H9 (cell line): ENCODE results near the gene PLCH2. TPM values are rescaled to one million over a fixed set of nuclear protein-coding genes. Genes with fewer than 3 reads are reported as not detected.

Experiments used
- DNase-seq: peaks from one replicate; pipeline ENCODE4 v3.0.0-alpha.2; 2017
- H2AFZ ChIP-seq: one replicate; pipeline ENCODE4 v1.6.1; 2013; ENCODE audit warnings: mild to moderate bottlenecking, low read length, control low read depth, moderate library complexity
- H2AK5ac ChIP-seq: 2 replicates; pipeline ENCODE4 v1.6.1; 2013; ENCODE audit warnings: low read length, control low read depth, mixed read lengths; ENCODE audit not compliant: insufficient read length
- H2BK120ac ChIP-seq: one replicate; pipeline ENCODE4 v1.6.1; 2013; ENCODE audit warnings: low read depth, mild to moderate bottlenecking, low read length, control low read depth, inconsistent platforms; ENCODE audit not compliant: poor library complexity, severe bottlenecking
- H2BK12ac ChIP-seq: 2 replicates; pipeline ENCODE4 v1.6.1; 2013; ENCODE audit warnings: low read length, control low read depth, mixed read lengths, low read depth; ENCODE audit not compliant: insufficient read length
- H2BK15ac ChIP-seq: 2 replicates; pipeline ENCODE4 v1.6.1; 2013; ENCODE audit warnings: low read depth, low read length, control low read depth
- H2BK20ac ChIP-seq: one replicate; pipeline ENCODE4 v1.6.1; 2013; ENCODE audit warnings: low read depth, mild to moderate bottlenecking, low read length, control low read depth, inconsistent platforms; ENCODE audit not compliant: poor library complexity, severe bottlenecking
- H2BK5ac ChIP-seq: 2 replicates; pipeline ENCODE4 v1.6.1; 2013; ENCODE audit warnings: low read length, control low read depth, mixed read lengths; ENCODE audit not compliant: insufficient read length
- H3K14ac ChIP-seq: 2 replicates; pipeline ENCODE4 v1.6.1; 2013; ENCODE audit warnings: low read length, control low read depth; ENCODE audit not compliant: insufficient read depth
- H3K18ac ChIP-seq: 2 replicates; pipeline ENCODE4 v1.6.1; 2013; ENCODE audit warnings: low read depth, mild to moderate bottlenecking, mixed read lengths, low read length, control low read depth; ENCODE audit not compliant: insufficient read length
- H3K23ac ChIP-seq: 2 replicates; pipeline ENCODE4 v1.6.1; 2013; ENCODE audit warnings: low read length, control low read depth, mixed read lengths, low read depth; ENCODE audit not compliant: insufficient read length
- H3K23me2 ChIP-seq: 2 replicates; pipeline ENCODE4 v1.6.1; 2013; ENCODE audit warnings: low read depth, mild to moderate bottlenecking, mixed read lengths, low read length, control low read depth; ENCODE audit not compliant: insufficient read length, poor library complexity, severe bottlenecking
- H3K27ac ChIP-seq: 2 replicates; pipeline ENCODE4 v1.5.1; 2013; ENCODE audit warnings: low read length, control low read depth, mixed read lengths, low read depth; ENCODE audit not compliant: insufficient read length
- H3K27me3 ChIP-seq: 2 replicates; pipeline ENCODE4 v1.6.1; 2013; ENCODE audit warnings: low read length, control low read depth, inconsistent platforms; ENCODE audit not compliant: insufficient read depth
- H3K4ac ChIP-seq: 2 replicates; pipeline ENCODE4 v1.6.1; 2013; ENCODE audit warnings: low read depth, mild to moderate bottlenecking, control low read depth, inconsistent platforms, low read length, moderate library complexity
- H3K4me1 ChIP-seq: 2 replicates; pipeline ENCODE4 v1.6.1; 2013; ENCODE audit warnings: low read length, control low read depth, inconsistent platforms; ENCODE audit not compliant: insufficient read depth
- H3K4me2 ChIP-seq: 2 replicates; pipeline ENCODE4 v1.6.1; 2013; ENCODE audit warnings: low read length, control low read depth, mixed read lengths; ENCODE audit not compliant: insufficient read length, insufficient read depth
- H3K56ac ChIP-seq: 2 replicates; pipeline ENCODE4 v1.6.1; 2013; ENCODE audit warnings: low read depth, mild to moderate bottlenecking, mixed read lengths, low read length, control low read depth; ENCODE audit not compliant: insufficient read length
- H3K79me1 ChIP-seq: 2 replicates; pipeline ENCODE4 v1.6.1; 2013; ENCODE audit warnings: low read depth, mild to moderate bottlenecking, moderate library complexity, low read length, control low read depth, inconsistent platforms; ENCODE audit not compliant: insufficient read depth, poor library complexity, severe bottlenecking
- H3K79me2 ChIP-seq: 2 replicates; pipeline ENCODE4 v1.6.1; 2013; ENCODE audit warnings: low read length, control low read depth, inconsistent platforms; ENCODE audit not compliant: insufficient read depth
- H3K9ac ChIP-seq: 2 replicates; pipeline ENCODE4 v1.6.1; 2013; ENCODE audit warnings: low read length, control low read depth, mixed read lengths; ENCODE audit not compliant: insufficient read length; ENCODE audit errors: extremely low read depth
- H3K9me3 ChIP-seq: one replicate; pipeline ENCODE4 v1.6.1; 2013; ENCODE audit warnings: low read depth, low read length, inconsistent platforms; ENCODE audit not compliant: control insufficient read depth
- H3T11ph ChIP-seq: one replicate; pipeline ENCODE4 v1.6.1; 2013; ENCODE audit warnings: mild to moderate bottlenecking, low read length, control low read depth, inconsistent platforms
- H4K20me1 ChIP-seq: one replicate; pipeline ENCODE4 v1.6.1; 2013; ENCODE audit not compliant: control insufficient read depth, insufficient read length, insufficient read depth
- H4K5ac ChIP-seq: 2 replicates; pipeline ENCODE4 v1.6.1; 2013; ENCODE audit warnings: low read depth, mild to moderate bottlenecking, mixed read lengths, low read length, control low read depth; ENCODE audit not compliant: insufficient read length
- H4K8ac ChIP-seq: replicated peaks from 2 replicates; pipeline ENCODE4 v1.6.1; 2013; ENCODE audit warnings: low read length, control low read depth, mixed read lengths, low read depth; ENCODE audit not compliant: insufficient read length
- H4K91ac ChIP-seq: 2 replicates; pipeline ENCODE4 v1.6.1; 2013; ENCODE audit warnings: low read depth, mild to moderate bottlenecking, moderate library complexity, mixed read lengths, low read length, control low read depth; ENCODE audit not compliant: insufficient read length
- H3K27ac Mint-ChIP-seq, 3 experiments: 2 replicates in 2 of 3; 3 replicates in 1 of 3; pipeline ENCODE4 v1.8.0; 2020 to 2021; ENCODE audit warnings: mixed read lengths in 3 of 3, mild to moderate bottlenecking in 1 of 3, moderate library complexity in 1 of 3
- H3K27me3 Mint-ChIP-seq: 2 replicates; pipeline ENCODE4 v1.8.0; 2021; ENCODE audit warnings: low read depth, mild to moderate bottlenecking, moderate library complexity, mixed read lengths
- H3K36me3 Mint-ChIP-seq, 3 experiments: 2 replicates in 2 of 3; 3 replicates in 1 of 3; pipeline ENCODE4 v1.8.0; 2020 to 2021; ENCODE audit warnings: low read depth in 3 of 3, mixed read lengths in 3 of 3; ENCODE audit not compliant: insufficient read depth in 1 of 3
- H3K4me1 Mint-ChIP-seq, 2 experiments: 2 replicates each; pipeline ENCODE4 v1.8.0; 2020; ENCODE audit warnings: mixed read lengths in 2 of 2
- H3K4me3 Mint-ChIP-seq, 2 experiments: 2 replicates in 1 of 2; 3 replicates in 1 of 2; pipeline ENCODE4 v1.8.0; 2020 to 2021; ENCODE audit warnings: mild to moderate bottlenecking in 2 of 2, mixed read lengths in 2 of 2, moderate library complexity in 1 of 2
- H3K9me3 Mint-ChIP-seq, 2 experiments: 2 replicates in 1 of 2; 3 replicates in 1 of 2; pipeline ENCODE4 v1.8.0; 2020; ENCODE audit warnings: mild to moderate bottlenecking in 2 of 2, mixed read lengths in 2 of 2, moderate library complexity in 1 of 2
- WGBS: extraction: QIAGEN DNeasy Blood & Tissue Kit; methylation state at CpG from one replicate; pipeline ENCODE4 v1.1.7; 2013; ENCODE audit warnings: missing lambda C conversion rate, low lambda C conversion rate, mixed read lengths; ENCODE audit not compliant: insufficient read length; ENCODE audit errors: extremely low coverage; 5-methylcytosine and 5-hydroxymethylcytosine counted together
- total RNA-seq: library from RNA; stranded (reverse); gene quantifications from 2 replicates; pipeline ENCODE4 v1.2.1, GENCODE V29; 2021
- TF ChIP-seq, protein P1 (sequence below): fragments of 200-600 bp; sonication (generic); conservative IDR thresholded peaks from 3 replicates; pipeline ENCODE4 v1.8.0; 2021; ENCODE audit warnings: antibody characterized with exemption, mild to moderate bottlenecking

PLCH2 gene
- total RNA-seq, 1 experiment from 2014 or later: 0.09 TPM

DNA sequence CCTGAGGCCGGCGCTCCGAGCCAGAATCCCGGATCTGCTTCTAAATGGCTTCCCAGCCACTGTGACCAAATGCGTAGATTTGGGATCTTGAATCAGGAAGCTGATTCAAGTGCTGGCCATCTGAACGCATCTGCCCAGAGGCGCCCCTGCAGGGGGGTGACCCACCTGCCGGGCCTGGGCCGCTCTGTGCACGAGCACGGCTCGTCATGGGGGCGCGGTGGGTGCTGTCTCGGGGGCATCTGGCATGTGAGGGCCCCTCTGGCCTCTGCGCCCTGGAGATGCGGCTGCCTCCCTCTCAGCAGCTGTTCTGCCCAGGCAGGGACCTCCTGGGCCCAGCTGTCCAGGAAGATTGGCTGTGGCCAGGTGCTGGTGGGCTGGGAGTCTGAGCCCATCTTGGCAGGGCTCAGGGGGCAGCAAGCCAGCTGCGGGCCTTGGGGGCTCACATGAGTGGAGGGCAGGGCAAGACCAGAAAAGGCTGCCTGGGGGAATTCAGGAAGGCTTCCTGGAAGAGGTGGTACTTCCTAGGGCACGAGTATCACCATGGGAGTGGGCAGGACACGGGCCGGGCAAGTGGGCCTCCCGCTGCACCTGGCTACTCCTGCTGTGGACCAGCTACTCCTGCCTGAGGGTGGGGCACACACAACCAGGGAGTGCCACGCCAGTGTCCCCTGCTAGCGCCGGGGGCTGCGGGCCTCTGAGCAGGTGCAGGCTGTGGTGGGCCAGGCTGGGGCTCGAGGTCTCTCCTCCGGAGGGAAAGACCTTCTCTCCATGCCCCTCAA, 25.1 kb downstream of the PLCH2 start:
- Histone ChIP-seq H3T11ph (no peak overlapping the region), H3K23me2 (no peaks in the 10 kb centered on the region), H3K27me3 (no peaks in the 10 kb centered on the region), H2AFZ (no peak overlapping the region), H3K18ac (no peak overlapping the region), H2BK15ac (no peak overlapping the region), H2BK12ac (no peak overlapping the region), H3K14ac (no peak overlapping the region), H2BK120ac (no peak overlapping the region), H3K79me2 (no peaks in the 10 kb centered on the region), H3K9ac (no peak overlapping the region), H3K56ac (no peak overlapping the region), H3K23ac (no peak overlapping the region), H4K20me1 (no peaks in the 10 kb centered on the region), H3K4ac (no peak overlapping the region), H2BK20ac (no peak overlapping the region), H2AK5ac (no peak overlapping the region), H2BK5ac (no peak overlapping the region), H3K27ac (no peak overlapping the region), H4K91ac (no peak overlapping the region), H4K5ac (no peak overlapping the region), H3K9me3 (no peaks in the 10 kb centered on the region), H4K8ac (no peak overlapping the region), H3K4me1 (no peaks in the 10 kb centered on the region), H3K79me1 (no peaks in the 10 kb centered on the region), H3K4me2 (no peak overlapping the region)
- TF ChIP-seq, protein P1, sequence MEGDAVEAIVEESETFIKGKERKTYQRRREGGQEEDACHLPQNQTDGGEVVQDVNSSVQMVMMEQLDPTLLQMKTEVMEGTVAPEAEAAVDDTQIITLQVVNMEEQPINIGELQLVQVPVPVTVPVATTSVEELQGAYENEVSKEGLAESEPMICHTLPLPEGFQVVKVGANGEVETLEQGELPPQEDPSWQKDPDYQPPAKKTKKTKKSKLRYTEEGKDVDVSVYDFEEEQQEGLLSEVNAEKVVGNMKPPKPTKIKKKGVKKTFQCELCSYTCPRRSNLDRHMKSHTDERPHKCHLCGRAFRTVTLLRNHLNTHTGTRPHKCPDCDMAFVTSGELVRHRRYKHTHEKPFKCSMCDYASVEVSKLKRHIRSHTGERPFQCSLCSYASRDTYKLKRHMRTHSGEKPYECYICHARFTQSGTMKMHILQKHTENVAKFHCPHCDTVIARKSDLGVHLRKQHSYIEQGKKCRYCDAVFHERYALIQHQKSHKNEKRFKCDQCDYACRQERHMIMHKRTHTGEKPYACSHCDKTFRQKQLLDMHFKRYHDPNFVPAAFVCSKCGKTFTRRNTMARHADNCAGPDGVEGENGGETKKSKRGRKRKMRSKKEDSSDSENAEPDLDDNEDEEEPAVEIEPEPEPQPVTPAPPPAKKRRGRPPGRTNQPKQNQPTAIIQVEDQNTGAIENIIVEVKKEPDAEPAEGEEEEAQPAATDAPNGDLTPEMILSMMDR: no peak
- no peak for DNase-seq
- WGBS: no CpG with 5 or more reads among the region's 28 CpGs
- Mint-ChIP-seq H3K27me3 (peaks cover 15% of the 10 kb centered on the region), H3K27ac (no peak overlapping the region), H3K9me3 (no peaks in the 10 kb centered on the region), H3K36me3 (no peaks in the 10 kb centered on the region), H3K4me1 (no peaks in the 10 kb centered on the region), H3K4me3 (no peak overlapping the region)
